ENCODE data around the gene TP53RK. TPM values are rescaled to one million over a fixed set of nuclear protein-coding genes. Genes with fewer than 3 reads are reported as not detected.

TP53RK gene
- total RNA-seq, 1 donor from 2014 or later, result 13.3 TPM

- Histone ChIP-seq H3K36me3 (no peaks in the 10 kb centered on the region), H3K27ac (no peak overlapping the region), H3K27me3 (peaks cover 21% of the 10 kb centered on the region), H3K9me3 (no peaks in the 10 kb centered on the region), H3K4me3 (no peak overlapping the region), H3K4me1 (no peaks in the 10 kb centered on the region)
- DNase-seq, result no peak
- intact Hi-C loops (cut with DNase I), result no loop called here
- no peak for TF ChIP-seq CTCF (IDR thresholded peaks at IDR 0.05)
- no peak for ATAC-seq
Observed at GRCh38 chr20:46647469-46647868, 41.8 kb downstream of the TP53RK start.

- TF ChIP-seq CTCF (IDR thresholded peaks at IDR 0.05), result no peak
- H3K27me3 ChIP-seq, result peaks cover 15% of the 10 kb centered on the region
- H3K27ac ChIP-seq, result no peak overlapping the region
- ATAC-seq (no peak), DNase-seq (no peak)
- H3K4me3 ChIP-seq, result no peak overlapping the region
- intact Hi-C loops (cut with DNase I), result no loop called here
- no peaks in the 10 kb centered on the region for H3K9me3 ChIP-seq
- no peaks in the 10 kb centered on the region for H3K4me1 ChIP-seq
- no peaks in the 10 kb centered on the region for H3K36me3 ChIP-seq
Observed at GRCh38 chr20:46646659-46647380, 42.4 kb downstream of the TP53RK start.

GRCh38 chr20:46646122-46646521 is 43.1 kb downstream of the TP53RK start:
- no peaks in the 10 kb centered on the region for H3K4me1 ChIP-seq
- H3K27me3 ChIP-seq, result peaks cover 8% of the 10 kb centered on the region
- intact Hi-C loops (cut with DNase I), result no loop called here
- DNase-seq (no peak), ATAC-seq (no peak)
- H3K36me3 ChIP-seq, result no peaks in the 10 kb centered on the region
- H3K9me3 ChIP-seq, result no peaks in the 10 kb centered on the region
- no peak for TF ChIP-seq CTCF (IDR thresholded peaks at IDR 0.05)
- no peak overlapping the region for H3K27ac ChIP-seq
- H3K4me3 ChIP-seq, result no peak overlapping the region

- H3K9me3 ChIP-seq, result no peaks in the 10 kb centered on the region
- TF ChIP-seq CTCF (IDR thresholded peaks at IDR 0.05), result no peak
- no peak overlapping the region for H3K27ac ChIP-seq
- no peaks in the 10 kb centered on the region for H3K36me3 ChIP-seq
- ATAC-seq (no peak), DNase-seq (no peak)
- no peaks in the 10 kb centered on the region for H3K4me1 ChIP-seq
- intact Hi-C loops (cut with DNase I), result no loop called here
- H3K27me3 ChIP-seq, result no peaks in the 10 kb centered on the region
- no peak overlapping the region for H3K4me3 ChIP-seq
Observed at GRCh38 chr20:46644733-46645132, 44.5 kb downstream of the TP53RK start.

- no peaks in the 10 kb centered on the region for H3K9me3 ChIP-seq
- intact Hi-C loops (cut with DNase I), result no loop called here
- no peaks in the 10 kb centered on the region for H3K36me3 ChIP-seq
- H3K27ac ChIP-seq, result no peak overlapping the region
- no peak for DNase-seq
- H3K27me3 ChIP-seq, result no peaks in the 10 kb centered on the region
- no peak for ATAC-seq
- TF ChIP-seq CTCF (IDR thresholded peaks at IDR 0.05), result no peak
- no peaks in the 10 kb centered on the region for H3K4me1 ChIP-seq
- no peak overlapping the region for H3K4me3 ChIP-seq
Observed at GRCh38 chr20:46644160-46644559, 45.1 kb downstream of the TP53RK start.

- no peak for TF ChIP-seq CTCF (IDR thresholded peaks at IDR 0.05)
- intact Hi-C loops (cut with DNase I), result no loop called here
- H3K27me3 ChIP-seq, result no peaks in the 10 kb centered on the region
- H3K4me3 ChIP-seq, result no peak overlapping the region
- H3K4me1 ChIP-seq, result no peaks in the 10 kb centered on the region
- DNase-seq (no peak), ATAC-seq (no peak)
- no peaks in the 10 kb centered on the region for H3K36me3 ChIP-seq
- H3K27ac ChIP-seq, result no peak overlapping the region
- no peaks in the 10 kb centered on the region for H3K9me3 ChIP-seq
Observed at GRCh38 chr20:46642969-46643343, 46.3 kb downstream of the TP53RK start.
